DOHH2 (cell line): Measurements from ENCODE around the gene ZNF282.

ENCODE experiments used
- H3F3A ChIP-seq: fragments of 200-600 bp; sonication (generic), shearing (Covaris generic); 2 replicates; pipeline ENCODE4 v1.6.0; 2016; ENCODE audit warnings: antibody characterized with exemption, mild to moderate bottlenecking; ENCODE audit not compliant: control insufficient read depth, insufficient read depth
- H3K27ac ChIP-seq: fragments of 200-600 bp; sonication (generic); 2 replicates; pipeline ENCODE4 v1.5.1; 2014; ENCODE audit warnings: low read depth, mild to moderate bottlenecking, low read length, moderate library complexity
- H3K27me3 ChIP-seq: fragments of 200-600 bp; sonication (generic); 2 replicates; pipeline ENCODE4 v1.6.1; 2014; ENCODE audit warnings: mild to moderate bottlenecking, low read length, mixed read lengths; ENCODE audit not compliant: control insufficient read depth
- H3K36me3 ChIP-seq: fragments of 200-600 bp; sonication (generic); 2 replicates; pipeline ENCODE4 v1.6.1; 2014; ENCODE audit warnings: mild to moderate bottlenecking, low read length, moderate library complexity, mixed read lengths; ENCODE audit not compliant: control insufficient read depth
- H3K4me1 ChIP-seq: fragments of 200-600 bp; sonication (generic); 2 replicates; pipeline ENCODE4 v1.6.1; 2014; ENCODE audit warnings: mild to moderate bottlenecking, low read length, mixed read lengths; ENCODE audit not compliant: control insufficient read depth
- H3K4me2 ChIP-seq: fragments of 200-600 bp; sonication (generic); 2 replicates; pipeline ENCODE4 v1.6.0; 2014; ENCODE audit warnings: mild to moderate bottlenecking, low read length, moderate library complexity
- H3K4me3 ChIP-seq: fragments of 200-600 bp; sonication (generic); 2 replicates; pipeline ENCODE4 v1.5.1; 2014; ENCODE audit warnings: mild to moderate bottlenecking, low read length, mixed read lengths
- H3K79me2 ChIP-seq: fragments of 200-600 bp; sonication (generic); 2 replicates; pipeline ENCODE4 v1.6.1; 2014; ENCODE audit warnings: mild to moderate bottlenecking, low read length, mixed read lengths; ENCODE audit not compliant: control insufficient read depth
- H3K9me2 ChIP-seq: fragments of 200-600 bp; sonication (generic); replicated peaks from 2 replicates; pipeline ENCODE4 v1.6.1; 2014; ENCODE audit warnings: mild to moderate bottlenecking, low read length, mixed read lengths; ENCODE audit not compliant: control insufficient read depth
- H3K9me3 ChIP-seq: fragments of 200-600 bp; sonication (generic); 2 replicates; pipeline ENCODE4 v1.6.1; 2014; ENCODE audit warnings: antibody characterized with exemption, low read length, mixed read lengths; ENCODE audit not compliant: control insufficient read depth, insufficient read depth
- H4K20me1 ChIP-seq: fragments of 200-600 bp; sonication (generic); 2 replicates; pipeline ENCODE4 v1.6.0; 2014; ENCODE audit warnings: low read depth, mild to moderate bottlenecking, antibody characterized with exemption, low read length, moderate library complexity; ENCODE audit not compliant: control insufficient read depth, insufficient read depth
- CTCF ChIP-seq: fragments of 200-600 bp; sonication (generic); IDR thresholded peaks from one replicate; pipeline ENCODE4 v1.5.1; 2014; ENCODE audit warnings: antibody characterized with exemption, mild to moderate bottlenecking, low read depth, low read length; ENCODE audit not compliant: poor library complexity, severe bottlenecking
- EZH2phosphoT487 ChIP-seq: fragments of 200-600 bp; sonication (generic); IDR thresholded peaks from 2 replicates; pipeline ENCODE4 v1.6.1; 2017; ENCODE audit warnings: borderline replicate concordance, mild to moderate bottlenecking, antibody characterized with exemption, low read length, moderate library complexity, mixed read lengths

ZNF282 gene

GRCh38 chr7:149237502-149237901, 42.2 kb downstream of the ZNF282 start:
- Histone ChIP-seq H3K79me2 (peaks cover 31% of the 10 kb centered on the region), H3K27ac (no peak overlapping the region), H3K9me3 (peaks cover 5% of the 10 kb centered on the region; the same call in 1 of the 2 replicates), H3K4me3 (no peak overlapping the region), H3K36me3 (peaks cover 11% of the 10 kb centered on the region), H3F3A (peaks cover 4% of the 10 kb centered on the region; the same call in 1 of the 2 replicates), H3K4me1 (peaks cover 24% of the 10 kb centered on the region), H3K4me2 (no peak overlapping the region), H3K27me3 (peaks cover 25% of the 10 kb centered on the region), H4K20me1 (no peaks in the 10 kb centered on the region), H3K9me2 (no peaks in the 10 kb centered on the region; the same call in 1 of the 2 replicates)
- no peak for TF ChIP-seq EZH2phosphoT487
- no peak for TF ChIP-seq CTCF

DNA sequence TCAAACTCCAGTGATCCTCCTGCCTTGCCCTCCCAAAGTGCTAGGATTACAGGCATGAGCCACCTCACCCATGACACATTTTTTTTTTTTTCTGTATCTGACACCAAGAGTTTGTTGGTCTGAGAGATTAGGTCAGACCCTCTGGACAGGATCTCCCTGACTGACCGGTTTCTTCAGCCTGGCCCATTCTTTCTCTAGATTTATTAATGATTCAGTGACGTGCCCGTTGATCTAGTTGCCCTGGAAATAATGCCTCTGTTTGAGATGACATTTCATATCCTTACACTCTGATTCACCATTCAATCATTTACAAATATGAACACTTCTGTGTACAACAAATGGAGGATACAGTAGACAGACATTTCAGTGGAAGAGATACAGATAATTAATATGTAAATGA, 42.7 kb downstream of the ZNF282 start:
- TF ChIP-seq EZH2phosphoT487 (no peak), CTCF (no peak)
- Histone ChIP-seq H3F3A (peaks cover 4% of the 10 kb centered on the region; the same call in 1 of the 2 replicates), H3K4me1 (peaks cover 24% of the 10 kb centered on the region), H3K9me2 (no peaks in the 10 kb centered on the region; the same call in 1 of the 2 replicates), H3K4me3 (peak overlapping the region; percentile 86), H3K4me2 (peak overlapping the region; percentile 91), H3K9me3 (peaks cover 10% of the 10 kb centered on the region; the same call in 1 of the 2 replicates), H4K20me1 (no peaks in the 10 kb centered on the region), H3K79me2 (peaks cover 36% of the 10 kb centered on the region), H3K27ac (no peak overlapping the region), H3K36me3 (peaks cover 16% of the 10 kb centered on the region), H3K27me3 (peaks cover 22% of the 10 kb centered on the region)

GRCh38 chr7:149239345-149240143, 44.2 kb downstream of the ZNF282 start, which contains the start of gene ZNF212:
ZNF212 (plus strand) TSS chr7:149239651; CDS start chr7:149239779, 128 bp downstream.
- Histone ChIP-seq H3K4me1 (peaks cover 24% of the 10 kb centered on the region), H3K4me2 (peak within 1 kb of the TSS; percentile 91), H3F3A (peaks cover 4% of the 10 kb centered on the region; the same call in 1 of the 2 replicates), H3K27ac (no peak within 1 kb of the TSS), H3K9me3 (peaks cover 11% of the 10 kb centered on the region; the same call in 1 of the 2 replicates), H3K4me3 (peak within 1 kb of the TSS; percentile 86), H3K36me3 (peaks cover 16% of the 10 kb centered on the region), H3K9me2 (no peaks in the 10 kb centered on the region; the same call in 1 of the 2 replicates), H4K20me1 (no peaks in the 10 kb centered on the region), H3K79me2 (peaks cover 42% of the 10 kb centered on the region), H3K27me3 (peaks cover 19% of the 10 kb centered on the region)
- TF ChIP-seq CTCF (peak; percentile 98), EZH2phosphoT487 (no peak)
